Stimulated activated naive CD8-positive, alpha-beta T cell treated with anti-CD3 and anti-CD28 coated beads, Interleukin-15, Interleukin-2, amounts not matched to agents 100 U/mL and 50 U/mL, for 24 hours (primary cell): ENCODE measurements around the gene SLC7A11.

Experiments used
- ATAC-seq: fragments of 150-1000 bp; cut with Tn5 transposase; one replicate; pipeline ENCODE4 v1.10.0; 2021
- DNase-seq: peaks from one replicate; pipeline ENCODE4 v3.0.0; 2021

Gene SLC7A11

GRCh38 chr4:138242076-138242833 lies at the start of gene SLC7A11:
SLC7A11 (minus strand) TSS chr4:138242349; CDS start chr4:138242069, 280 bp downstream.
- DNase-seq (peak; percentile 48), ATAC-seq (peak; percentile 94)

- ATAC-seq: no peak
- DNase-seq: no peak
Measured at GRCh38 chr4:138291431-138291830, 49.3 kb upstream of the SLC7A11 start.

GRCh38 chr4:138290805-138291204 lies 48.7 kb upstream of the SLC7A11 start:
- ATAC-seq (no peak), DNase-seq (no peak)

- ATAC-seq: no peak
- DNase-seq: no peak
Measured at GRCh38 chr4:138279286-138279685, 37.1 kb upstream of the SLC7A11 start.

- ATAC-seq: no peak
- DNase-seq: no peak
Measured at GRCh38 chr4:138277133-138277532, 35.0 kb upstream of the SLC7A11 start.

- DNase-seq: no peak
- no peak for ATAC-seq
Measured at GRCh38 chr4:138275963-138276621, 33.9 kb upstream of the SLC7A11 start.

GRCh38 chr4:138275216-138275615 lies 33.1 kb upstream of the SLC7A11 start:
- no peak for ATAC-seq
- DNase-seq: no peak

GRCh38 chr4:138269175-138269574 lies 27.0 kb upstream of the SLC7A11 start:
- DNase-seq: no peak
- no peak for ATAC-seq

GRCh38 chr4:138267835-138268234 lies 25.7 kb upstream of the SLC7A11 start:
- no peak for DNase-seq
- ATAC-seq: no peak

- DNase-seq (no peak), ATAC-seq (no peak)
Measured at GRCh38 chr4:138266948-138267347, 24.8 kb upstream of the SLC7A11 start.

- ATAC-seq (no peak), DNase-seq (no peak)
Measured at GRCh38 chr4:138263247-138263816, 21.2 kb upstream of the SLC7A11 start.

- ATAC-seq: no peak
- DNase-seq: no peak
Measured at GRCh38 chr4:138262469-138262868, 20.3 kb upstream of the SLC7A11 start.

GRCh38 chr4:138262030-138262429 lies 19.9 kb upstream of the SLC7A11 start:
- DNase-seq (no peak), ATAC-seq (no peak)

GRCh38 chr4:138259824-138260223 lies 17.7 kb upstream of the SLC7A11 start:
- no peak for DNase-seq
- ATAC-seq: no peak

GRCh38 chr4:138259271-138259670 lies 17.1 kb upstream of the SLC7A11 start:
- DNase-seq (no peak), ATAC-seq (no peak)

- no peak for DNase-seq
- ATAC-seq: no peak
Measured at GRCh38 chr4:138256608-138257007, 14.5 kb upstream of the SLC7A11 start.

GRCh38 chr4:138255917-138256597 lies 13.9 kb upstream of the SLC7A11 start:
- ATAC-seq (no peak), DNase-seq (no peak)

GRCh38 chr4:138252551-138252950 lies 10.4 kb upstream of the SLC7A11 start:
- DNase-seq (no peak), ATAC-seq (no peak)

- ATAC-seq: no peak
- DNase-seq: no peak
Measured at GRCh38 chr4:138251938-138252337, 9.8 kb upstream of the SLC7A11 start.

GRCh38 chr4:138249132-138249531 lies 7.0 kb upstream of the SLC7A11 start:
- DNase-seq (no peak), ATAC-seq (no peak)

GRCh38 chr4:138248058-138248457 lies 5.9 kb upstream of the SLC7A11 start:
- DNase-seq (no peak), ATAC-seq (no peak)

GRCh38 chr4:138247643-138248042 lies 5.5 kb upstream of the SLC7A11 start:
- DNase-seq: no peak
- ATAC-seq: no peak

GRCh38 chr4:138243369-138243768 lies 1.2 kb upstream of the SLC7A11 start:
- DNase-seq (no peak), ATAC-seq (no peak)
